ENCODE results near the gene CGNL1.

Gene CGNL1

DNA sequence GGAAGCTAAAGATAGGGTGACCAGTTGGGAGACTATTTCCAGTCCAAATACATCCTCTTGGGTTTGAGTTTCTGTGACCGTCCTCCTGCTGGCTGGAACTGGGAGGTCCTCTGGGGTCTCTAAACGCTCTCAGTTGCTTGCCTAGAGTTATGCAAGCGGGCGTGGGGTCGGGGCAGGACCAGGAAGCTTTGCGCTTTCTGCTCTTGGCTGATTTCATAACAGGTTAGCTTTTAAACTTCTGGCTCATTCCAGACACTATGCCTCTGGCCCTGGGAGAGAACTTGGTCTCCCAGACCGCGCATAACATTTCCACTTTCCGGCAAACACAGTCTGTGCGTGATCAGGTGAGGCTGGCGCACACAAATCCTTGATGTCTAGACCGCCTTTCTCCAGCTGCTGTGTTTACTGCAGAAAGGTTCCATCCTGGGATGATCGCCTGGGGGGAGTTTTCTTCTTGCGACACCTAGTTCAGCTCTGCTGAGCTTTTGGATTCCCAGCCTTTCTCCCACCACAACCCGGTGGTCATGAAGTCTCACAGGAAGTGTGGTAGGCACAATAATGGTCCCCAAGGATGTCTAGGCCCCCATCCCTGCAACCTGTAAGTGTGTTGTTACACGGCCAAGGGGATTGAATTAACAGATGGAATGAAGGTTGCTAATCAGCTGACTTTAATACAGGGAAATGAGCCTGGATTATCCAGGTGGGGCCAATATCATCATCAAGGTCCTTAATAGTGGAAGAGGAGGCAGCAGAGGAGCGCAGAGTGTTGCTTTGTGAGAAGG lies 23.6 kb upstream of the CGNL1 start:
- H3K27ac ChIP-seq: no peak overlapping the region
- no peak for DNase-seq (ENCODE audit: low read depth, low spot score)

DNA sequence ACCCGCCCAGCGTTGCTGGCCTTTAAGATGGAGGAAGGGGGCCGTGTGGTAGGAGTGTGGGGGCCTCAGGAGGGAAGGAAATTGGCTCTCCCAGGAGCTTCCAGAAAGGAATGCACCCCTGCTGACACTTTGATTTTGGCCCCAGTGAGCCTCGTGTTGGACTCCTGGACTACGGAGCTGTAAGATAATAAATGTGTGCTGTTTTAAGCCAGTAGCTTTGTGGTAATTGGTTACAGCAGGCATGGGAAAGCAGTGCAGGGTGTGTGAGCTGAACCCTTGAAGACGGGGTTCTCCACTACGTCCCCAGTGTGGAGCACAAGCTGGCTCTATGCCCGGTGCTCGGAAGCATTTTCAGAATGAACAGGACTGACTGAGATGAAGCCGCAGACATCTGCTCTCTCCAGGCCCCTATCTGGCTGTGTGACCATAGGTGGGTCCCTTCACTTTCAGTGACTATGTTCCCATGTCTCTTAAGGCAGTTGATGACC lies 22.9 kb upstream of the CGNL1 start:
- H3K27ac ChIP-seq: no peak overlapping the region
- no peak for DNase-seq (ENCODE audit: low read depth, low spot score)

DNA sequence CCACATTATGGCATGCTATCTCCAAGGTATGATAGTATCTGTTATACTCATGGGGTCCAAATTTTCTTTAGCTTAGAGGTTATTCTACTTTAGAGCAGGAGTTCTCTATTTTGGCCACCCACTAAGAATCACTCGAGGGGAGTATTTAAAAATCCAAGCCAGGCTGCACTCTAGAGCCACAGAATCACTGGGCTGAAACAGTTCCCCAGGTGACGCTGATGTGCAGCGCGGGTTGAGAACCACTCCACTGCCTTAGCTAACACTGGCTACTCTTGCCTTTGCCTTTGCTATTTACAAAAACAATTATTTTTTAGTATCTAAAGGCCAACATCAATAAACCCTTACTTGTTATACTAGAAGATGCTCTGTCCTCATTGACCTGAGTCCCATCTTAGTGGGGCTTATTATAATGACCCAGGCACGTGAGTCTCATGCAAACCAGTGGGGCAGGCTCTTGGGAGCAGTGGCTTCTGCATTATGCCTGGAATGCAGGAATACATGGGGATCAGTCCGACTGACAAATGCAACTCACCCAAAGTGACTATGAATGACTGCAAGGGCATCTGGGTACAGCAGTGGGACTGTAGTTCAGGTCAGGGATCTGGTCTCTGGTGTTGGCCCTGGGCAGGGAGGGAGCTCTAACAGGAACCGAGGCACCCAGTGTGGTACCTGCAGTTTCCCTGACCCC lies 21.7 kb upstream of the CGNL1 start:
- H3K27ac ChIP-seq: no peak overlapping the region
- DNase-seq (ENCODE audit: low read depth, low spot score): no peak

DNA sequence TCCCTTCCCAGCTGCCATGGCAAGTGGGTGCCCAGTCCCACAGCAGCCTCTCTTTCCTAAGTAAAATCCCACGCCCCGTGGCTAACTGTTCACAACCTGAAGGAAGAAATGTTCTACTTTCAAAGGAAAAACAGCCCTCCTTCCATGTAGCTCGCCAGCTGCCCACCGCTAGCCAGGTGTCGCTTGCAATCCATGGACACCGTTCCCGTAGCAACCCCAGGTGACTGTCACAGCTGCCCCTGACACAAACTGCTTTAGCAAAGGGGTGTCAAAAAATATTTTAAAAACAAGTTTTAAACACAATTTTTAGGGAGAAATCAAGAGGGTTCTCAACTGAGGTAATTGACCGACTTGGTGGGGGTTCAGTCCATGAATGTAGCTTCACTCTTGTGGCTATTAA lies 21.0 kb upstream of the CGNL1 start:
- no peak for DNase-seq (ENCODE audit: low read depth, low spot score)
- no peak overlapping the region for H3K27ac ChIP-seq

DNA sequence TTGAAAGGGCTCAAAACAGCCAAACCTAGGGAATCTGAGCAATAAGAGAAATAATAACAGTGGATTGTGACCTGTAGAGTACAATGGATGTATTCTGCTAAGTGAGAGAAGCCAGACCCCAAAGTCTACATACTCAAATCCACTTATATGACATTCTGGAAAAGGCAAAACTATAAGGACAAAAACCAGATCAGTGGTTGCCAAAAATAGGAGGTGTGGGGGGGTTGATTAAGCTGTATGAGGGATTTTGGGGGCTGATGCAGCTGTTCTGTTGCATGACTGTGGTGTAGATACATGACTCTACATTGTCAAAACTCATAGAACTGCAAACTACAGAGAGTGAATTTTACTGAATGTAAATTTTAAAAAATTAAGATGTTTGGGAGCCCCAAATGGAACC lies 20.1 kb upstream of the CGNL1 start:
- no peak overlapping the region for H3K27ac ChIP-seq
- DNase-seq (ENCODE audit: low read depth, low spot score): no peak

DNA sequence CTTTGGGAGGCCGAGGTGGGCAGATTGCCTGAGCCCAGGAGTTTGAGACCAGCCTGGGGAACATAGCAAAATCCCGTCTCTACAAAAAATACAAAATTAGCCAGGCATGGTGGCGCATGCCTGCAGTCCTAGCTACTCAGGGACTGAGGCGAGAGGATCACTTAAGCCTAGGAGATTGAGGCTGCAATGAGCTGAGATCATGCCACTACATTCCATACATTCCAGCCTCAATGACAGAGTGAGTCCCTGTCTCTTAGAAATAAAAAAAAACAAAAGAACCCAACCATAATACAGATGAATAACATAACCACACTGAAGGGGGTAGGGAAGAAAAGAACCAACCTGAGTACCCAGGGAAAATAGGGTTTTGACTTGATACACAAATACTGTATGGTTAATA lies 19.7 kb upstream of the CGNL1 start:
- no peak for DNase-seq (ENCODE audit: low read depth, low spot score)
- no peak overlapping the region for H3K27ac ChIP-seq

DNA sequence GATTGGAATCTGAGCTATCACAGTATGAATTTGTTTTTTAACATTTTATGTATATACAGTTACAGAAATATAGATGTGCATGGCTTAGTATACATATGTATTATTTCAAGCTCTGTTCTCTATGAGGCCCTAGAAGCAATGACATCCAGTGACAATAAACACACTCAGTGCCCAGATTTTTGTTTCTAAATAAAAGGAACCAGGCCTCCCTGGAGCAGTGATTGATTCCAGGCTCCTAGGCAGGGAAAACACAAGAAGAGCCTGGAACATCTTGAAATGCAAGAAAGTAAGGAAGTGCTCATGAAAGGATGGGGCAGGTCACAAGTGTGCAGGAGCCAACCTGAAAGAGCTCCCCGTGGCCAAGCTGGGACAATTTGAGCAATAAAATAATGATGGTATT lies 18.5 kb upstream of the CGNL1 start:
- no peak overlapping the region for H3K27ac ChIP-seq
- no peak for DNase-seq (ENCODE audit: low read depth, low spot score)

DNA sequence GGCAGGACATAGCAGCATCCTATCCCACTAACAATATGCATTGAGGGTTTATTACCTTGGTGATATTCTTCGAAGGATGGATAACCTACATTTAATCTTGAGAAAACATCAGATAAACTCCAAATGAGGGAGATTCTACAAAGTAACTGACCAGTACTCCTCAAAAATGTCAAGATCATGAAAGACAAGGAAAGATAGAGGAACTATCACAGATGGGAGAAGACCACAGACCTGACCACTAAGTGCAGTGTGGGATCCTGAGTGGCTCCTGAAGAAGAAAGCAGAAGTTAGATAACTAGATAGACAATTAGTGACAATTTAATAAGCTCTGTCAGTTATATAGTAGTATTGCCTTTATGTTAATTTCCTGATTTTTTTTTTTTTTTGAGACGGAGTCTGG lies 17.7 kb upstream of the CGNL1 start:
- no peak overlapping the region for H3K27ac ChIP-seq
- no peak for DNase-seq (ENCODE audit: low read depth, low spot score)

DNA sequence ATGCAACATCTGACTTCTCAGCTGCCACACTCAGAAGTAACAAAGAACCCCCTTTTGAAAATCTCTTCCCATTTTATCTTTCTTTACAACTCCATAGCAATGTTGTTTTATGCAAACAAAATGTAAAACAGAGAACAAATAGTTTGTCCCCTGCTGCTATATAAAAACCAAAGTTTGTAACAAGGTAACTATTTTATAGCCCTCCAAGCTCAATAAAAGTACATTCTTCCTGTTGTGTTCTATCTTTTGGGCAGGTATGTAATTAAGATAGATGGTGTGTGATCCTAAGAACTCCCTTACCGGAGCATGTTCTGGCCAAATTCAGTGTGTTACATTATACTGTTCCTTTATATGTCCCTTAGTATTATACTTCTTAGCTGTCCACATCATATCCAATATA lies 12.6 kb upstream of the CGNL1 start:
- no peak overlapping the region for H3K27ac ChIP-seq
- no peak for DNase-seq (ENCODE audit: low read depth, low spot score)

DNA sequence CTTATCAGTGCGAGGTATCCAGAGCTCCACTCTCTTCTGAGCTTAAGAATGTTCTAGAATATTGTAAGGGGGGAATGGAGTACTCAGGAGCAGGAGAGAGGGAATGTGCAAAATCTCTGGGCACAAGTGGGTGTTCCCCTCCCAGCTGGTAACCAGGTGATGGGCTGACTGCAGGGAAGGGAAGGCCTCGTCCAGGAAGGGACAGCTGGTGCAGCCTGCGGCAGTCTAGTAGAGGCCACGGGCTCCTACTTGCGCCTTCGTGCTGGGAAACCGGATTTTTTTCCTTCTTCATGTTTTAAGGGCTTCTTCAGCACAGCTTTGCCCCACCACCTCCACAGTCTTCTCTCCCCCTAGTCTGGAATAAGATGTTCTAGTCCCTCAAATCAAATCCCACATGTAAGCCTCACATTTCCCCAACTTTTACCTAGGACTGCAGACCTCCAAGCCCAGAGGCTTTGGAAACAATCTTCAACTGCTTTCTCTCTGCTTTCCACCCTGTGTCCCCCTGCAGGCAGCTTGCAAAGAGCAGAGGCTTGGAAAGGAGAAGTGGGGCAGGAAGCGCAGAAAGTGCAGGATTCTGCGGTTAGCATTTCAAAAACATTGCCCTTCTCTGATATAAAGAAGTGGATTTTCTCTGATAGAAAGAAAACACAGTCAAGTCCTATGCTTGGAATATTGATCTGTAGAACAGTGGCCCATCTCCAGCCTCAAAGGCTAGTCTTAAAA lies 11.9 kb upstream of the CGNL1 start:
- DNase-seq (ENCODE audit: low read depth, low spot score): no peak
- H3K27ac ChIP-seq: no peak overlapping the region

DNA sequence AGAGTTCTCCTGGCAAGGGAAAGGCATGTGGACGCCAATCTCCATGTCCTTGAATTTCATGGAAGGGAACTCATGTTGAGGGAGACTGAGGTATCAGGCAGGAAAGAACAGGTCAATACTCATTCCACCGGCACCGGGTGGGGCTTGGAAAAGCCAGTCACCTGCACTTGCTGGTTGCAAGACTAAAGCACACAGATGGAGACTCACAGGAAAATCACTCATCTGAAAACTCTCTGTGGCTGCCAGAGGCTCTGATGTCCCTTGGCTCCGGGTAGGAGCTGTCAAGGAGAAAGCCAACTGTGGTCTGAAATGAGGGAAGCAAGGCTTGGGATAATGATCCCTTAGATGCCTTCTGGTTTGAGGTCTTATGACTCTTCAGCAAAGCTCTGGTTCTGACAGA lies 8.7 kb upstream of the CGNL1 start:
- no peak for DNase-seq (ENCODE audit: low read depth, low spot score)
- no peak overlapping the region for H3K27ac ChIP-seq

DNA sequence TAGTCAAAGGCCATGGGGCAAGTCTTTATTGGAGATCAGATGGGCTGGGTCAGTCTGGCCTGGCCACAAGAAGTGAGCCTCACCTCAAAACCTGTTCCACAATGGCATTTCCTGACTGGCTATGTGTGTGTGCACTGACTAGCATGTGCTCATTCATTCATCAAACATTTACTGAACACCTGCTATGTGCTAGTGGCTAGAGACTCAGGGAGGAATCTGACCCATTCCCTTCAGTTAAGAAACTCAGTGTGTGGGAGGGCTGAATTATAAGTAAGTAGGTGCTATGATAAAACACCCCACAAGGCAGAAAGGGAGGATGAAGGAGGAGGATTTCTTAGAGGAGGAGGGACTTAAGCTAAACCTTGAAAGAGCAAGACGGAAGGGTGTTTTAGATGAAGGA lies 5.4 kb upstream of the CGNL1 start:
- no peak overlapping the region for H3K27ac ChIP-seq
- DNase-seq (ENCODE audit: low read depth, low spot score): no peak

DNA sequence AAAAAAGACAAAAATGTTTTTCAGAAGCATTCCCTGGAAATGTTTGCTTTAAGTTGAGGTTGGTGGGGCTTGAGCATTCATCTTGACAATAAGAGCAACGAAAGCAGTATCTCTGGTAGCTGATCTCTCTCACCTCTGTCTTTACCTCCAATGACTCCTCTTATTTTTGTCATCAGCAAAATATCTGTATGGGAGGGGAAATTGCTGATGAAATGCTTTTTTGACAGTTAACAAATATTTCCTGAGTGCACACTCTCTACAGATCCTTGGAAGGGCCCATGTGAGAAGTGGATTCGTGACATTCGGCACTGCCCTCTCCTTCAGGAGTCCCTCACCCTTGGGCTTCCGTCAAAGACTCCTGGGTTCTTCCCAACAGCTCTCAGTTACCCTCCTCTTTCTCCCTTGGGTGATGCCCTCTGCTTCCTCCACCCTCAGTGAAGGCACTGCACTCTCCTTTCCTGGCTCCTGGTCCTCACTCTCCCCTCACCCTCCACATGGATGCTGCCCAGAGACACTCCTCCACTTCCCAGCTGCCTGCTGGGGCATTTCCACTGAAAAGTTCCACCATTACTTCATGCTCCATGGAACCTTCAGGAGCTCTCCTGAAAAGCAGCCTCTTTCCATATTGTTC lies 2.9 kb upstream of the CGNL1 start:
- no peak for DNase-seq (ENCODE audit: low read depth, low spot score)
- no peak overlapping the region for H3K27ac ChIP-seq

DNA sequence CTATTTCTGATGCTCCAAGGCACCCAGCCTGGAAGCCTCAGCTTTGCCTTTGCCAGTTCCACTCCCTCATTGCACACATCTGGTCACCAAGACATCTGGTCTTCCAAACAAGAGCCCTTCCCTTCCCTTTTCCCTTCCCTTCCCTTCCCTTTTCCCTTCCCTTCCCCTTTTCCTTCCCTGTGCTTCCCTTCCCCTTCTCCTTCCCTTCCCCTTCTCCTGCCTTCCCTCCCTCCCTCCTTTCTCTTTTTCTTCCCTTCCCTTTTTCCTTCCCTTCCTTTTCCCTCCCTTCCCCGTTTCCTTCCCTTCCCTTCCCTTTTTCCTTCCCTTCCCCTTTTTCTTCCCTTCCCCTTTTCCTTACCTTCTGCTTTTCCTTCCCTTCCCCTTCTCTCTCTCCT lies 2.4 kb upstream of the CGNL1 start:
- H3K27ac ChIP-seq: no peak overlapping the region
- DNase-seq (ENCODE audit: low read depth, low spot score): no peak

DNA sequence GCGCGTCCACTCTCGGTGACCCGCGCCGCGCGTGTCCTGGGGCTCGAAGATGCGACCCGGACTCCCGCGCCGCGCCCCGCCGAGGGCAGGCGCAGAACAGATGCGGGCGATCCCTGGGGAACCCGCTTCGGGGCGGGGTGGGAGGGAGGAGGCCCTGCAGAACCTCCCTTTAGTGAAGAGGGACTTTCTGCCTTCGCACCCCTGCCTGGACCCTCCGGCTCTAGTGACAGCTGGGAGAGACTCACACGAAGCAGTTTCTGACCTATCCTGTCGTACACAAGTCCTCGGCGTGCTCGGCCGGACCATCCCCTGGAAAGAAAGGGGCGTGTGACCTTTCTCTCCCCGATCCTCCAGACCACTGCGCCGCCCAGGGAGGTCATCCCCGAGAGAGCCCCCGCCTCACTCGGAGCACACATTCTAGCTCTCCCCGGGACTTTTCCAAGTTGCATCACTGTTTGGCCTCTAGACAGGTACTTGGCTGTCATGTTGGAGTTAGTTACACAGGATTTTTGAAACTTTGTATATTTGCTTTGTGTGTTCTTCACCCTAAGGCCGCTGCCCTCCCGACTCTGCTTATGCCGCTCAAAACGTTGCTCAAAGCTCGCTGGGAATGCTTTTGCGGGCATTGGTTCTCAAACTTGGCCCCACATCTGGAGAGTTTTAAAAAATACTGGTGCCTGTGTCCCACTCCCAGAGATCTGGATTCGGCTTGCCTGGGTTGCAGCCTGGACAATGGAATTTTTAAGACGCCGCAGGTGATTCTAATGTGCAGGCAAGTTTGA lies 582 bp downstream of the CGNL1 start:
- no peak overlapping the region for H3K27ac ChIP-seq

DNA sequence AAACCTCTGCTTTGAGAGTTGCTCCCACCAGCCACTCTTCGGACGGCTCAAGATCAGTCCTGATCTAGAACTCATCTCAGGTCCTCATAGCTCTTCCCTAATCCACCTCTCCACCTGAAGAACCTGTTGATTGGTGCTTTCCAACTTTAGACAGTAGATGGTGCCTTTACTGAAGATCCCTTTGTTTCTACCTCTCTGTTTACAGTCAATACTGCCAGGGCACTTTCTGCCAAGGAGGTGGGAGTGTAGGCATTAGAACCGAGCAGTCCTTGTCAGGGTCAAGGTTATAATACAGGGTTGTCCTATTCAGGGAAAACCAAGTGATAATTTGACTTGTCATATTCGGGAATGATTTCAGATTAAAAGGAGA lies 1.2 kb downstream of the CGNL1 start:
- no peak overlapping the region for H3K27ac ChIP-seq
- DNase-seq (ENCODE audit: low read depth, low spot score): peak; percentile 6

More for the DNA sequence above, 582 bp downstream of the CGNL1 start:
- no peak for DNase-seq (ENCODE audit: low read depth, low spot score)

DNA sequence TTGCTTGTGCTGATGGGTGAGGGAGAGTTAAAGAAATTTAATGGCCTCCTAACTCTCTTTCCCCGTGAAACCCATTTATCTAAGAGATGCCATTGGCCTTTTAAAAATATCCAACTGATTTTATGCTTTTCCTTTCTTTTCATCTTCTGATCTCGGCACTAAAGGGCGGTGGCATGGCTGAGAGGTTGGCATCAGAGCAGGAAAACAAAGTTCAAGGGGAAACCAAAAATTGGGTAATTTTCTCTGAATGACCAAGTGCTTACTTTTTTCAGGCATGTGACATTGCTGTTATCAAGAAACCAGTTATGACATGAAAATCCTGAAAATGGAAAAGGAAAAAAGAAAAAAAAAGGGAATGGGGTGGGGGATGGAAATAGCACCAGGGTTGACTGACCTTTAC lies 3.2 kb downstream of the CGNL1 start:
- no peak overlapping the region for H3K27ac ChIP-seq
- no peak for DNase-seq (ENCODE audit: low read depth, low spot score)

DNA sequence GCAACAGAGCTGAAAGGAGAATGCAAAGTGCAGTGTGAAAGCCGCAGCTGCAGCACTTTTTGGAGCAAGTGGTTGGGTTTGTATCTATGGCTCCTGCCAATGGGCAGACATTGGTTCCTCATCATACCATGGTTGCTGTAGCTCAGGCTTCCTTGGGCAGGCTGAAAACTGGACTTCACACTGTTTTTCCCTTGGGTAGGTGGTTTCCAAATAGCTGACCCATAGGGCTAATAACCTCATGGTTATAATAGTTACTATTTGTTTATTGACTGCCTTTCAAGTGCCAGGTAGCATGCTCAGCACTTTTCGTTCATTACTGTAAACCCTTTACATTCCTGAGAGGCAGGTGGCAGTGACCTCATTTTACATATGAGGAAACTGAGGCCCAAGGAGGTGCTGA lies 4.5 kb downstream of the CGNL1 start:
- DNase-seq (ENCODE audit: low read depth, low spot score): no peak
- no peak overlapping the region for H3K27ac ChIP-seq

DNA sequence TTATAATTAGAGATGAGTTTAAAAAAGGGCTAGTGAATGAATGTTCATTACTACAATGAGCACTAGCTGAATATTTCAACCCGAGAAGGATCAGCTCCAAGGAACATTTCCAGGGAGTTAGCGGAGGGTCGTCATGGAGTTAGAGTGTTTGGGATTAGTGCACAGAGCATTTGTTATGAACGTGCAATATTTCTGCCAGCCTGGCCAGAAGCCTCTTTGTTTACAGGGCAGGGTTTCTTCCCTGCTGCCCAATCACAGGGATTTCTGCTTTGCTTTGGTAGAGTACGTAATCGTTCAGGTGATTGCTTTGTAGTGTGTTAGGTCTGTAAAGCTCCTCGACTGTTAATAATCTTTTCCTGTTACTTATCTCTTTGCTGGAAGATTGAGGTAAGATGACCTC lies 5.9 kb downstream of the CGNL1 start:
- H3K27ac ChIP-seq: no peak overlapping the region
- DNase-seq (ENCODE audit: low read depth, low spot score): no peak

DNA sequence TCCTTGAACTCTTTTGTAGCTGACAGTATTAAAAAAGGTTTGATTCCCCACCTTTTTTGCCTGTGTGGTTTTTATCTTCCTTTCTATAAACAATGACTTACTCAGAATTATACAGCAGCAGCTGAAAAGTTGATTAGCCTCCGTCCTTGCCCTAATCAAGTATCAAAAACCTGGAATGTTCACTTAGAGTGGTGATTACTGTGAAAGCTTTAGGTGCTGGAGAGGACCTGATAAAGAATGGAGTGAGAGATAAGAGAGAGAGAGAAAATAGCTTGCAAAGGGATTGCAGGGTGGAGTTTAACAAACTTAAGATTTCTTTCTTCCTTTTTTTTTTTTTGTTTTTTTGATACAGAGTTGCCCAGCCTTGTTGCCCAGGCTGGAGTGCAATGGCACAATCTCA lies 6.7 kb downstream of the CGNL1 start:
- DNase-seq (ENCODE audit: low read depth, low spot score): no peak
- no peak overlapping the region for H3K27ac ChIP-seq
